Gastrocnemius medialis (tissue), 4 donors: ENCODE results near the gene CACNA2D3.

Experiments
- CTCF ChIP-seq, 5 experiments: fragments of 450-650 bp in 3 of 5; fragments of 200-600 bp in 2 of 5; sonication (generic) in 2 of 5; IDR thresholded peaks in 4 of 5; conservative IDR thresholded peaks in 1 of 5; 1 replicate in 4 of 5; 2 replicates in 1 of 5; pipeline ENCODE4 v1.5.1; 2016 to 2019; ENCODE audit warnings: antibody characterized with exemption in 5 of 5, mild to moderate bottlenecking in 3 of 5, moderate library complexity in 3 of 5
- POLR2A ChIP-seq, 2 donors: fragments of 450-650 bp; IDR thresholded peaks; one replicate each; pipeline ENCODE4 v1.6.1; 2017; ENCODE audit warnings: antibody characterized with exemption in 2 of 2, mild to moderate bottlenecking in 2 of 2, moderate library complexity in 2 of 2

GRCh38 chr3:54914180-54914579 lies 791.8 kb downstream of the CACNA2D3 start:
- no peak for TF ChIP-seq CTCF (IDR thresholded peaks at IDR 0.05 in 4 of 5, conservative IDR thresholded peaks at IDR 0.05 in 1 of 5)
- TF ChIP-seq POLR2A (IDR thresholded peaks at IDR 0.05) = no peak
